Activated T-cell treated with anti-CD3 and anti-CD28 coated beads, Interleukin-2, amount 50 U/mL, for 72 hours (primary cell): Measurements from ENCODE around the gene KRTAP10-9. TPM values are rescaled to one million over a fixed set of nuclear protein-coding genes. Genes with fewer than 3 reads are reported as not detected.
"Not testable (repeated sequence)": the region's sequence is repeated elsewhere in the genome, so short reads cannot be mapped to it uniquely, and the experiment has no call there.

ENCODE experiments used
- ATAC-seq, 2 donors: fragments of 150-1000 bp; cut with Tn5 transposase; replicated peaks in 1 of 2; 2 replicates each; pipeline ENCODE4 v1.10.0; 2021; ENCODE audit warnings: moderate library complexity in 2 of 2, mild to moderate bottlenecking in 1 of 2
- DNase-seq, 2 donors: peaks; one replicate each; pipeline ENCODE4 v3.0.0; 2021 to 2022; ENCODE audit warnings: mixed read lengths in 1 of 2
- H3K27ac Mint-ChIP-seq: one replicate; pipeline ENCODE4 v1.8.0; 2022; ENCODE audit warnings: mild to moderate bottlenecking, moderate library complexity, mixed read lengths
- H3K27me3 Mint-ChIP-seq: one replicate; pipeline ENCODE4 v1.8.0; 2022; ENCODE audit warnings: low read depth, mixed read lengths
- H3K36me3 Mint-ChIP-seq, 2 donors: one replicate each; pipeline ENCODE4 v1.8.0; 2022; ENCODE audit warnings: mixed read lengths in 2 of 2, mild to moderate bottlenecking in 1 of 2; ENCODE audit not compliant: insufficient read depth in 2 of 2
- H3K4me1 Mint-ChIP-seq: one replicate; pipeline ENCODE4 v1.8.0; 2022; ENCODE audit warnings: low read depth, mixed read lengths
- H3K4me3 Mint-ChIP-seq, 2 donors: one replicate each; pipeline ENCODE4 v1.8.0; 2022; ENCODE audit warnings: mild to moderate bottlenecking in 2 of 2, mixed read lengths in 2 of 2, moderate library complexity in 2 of 2
- H3K9me3 Mint-ChIP-seq, 2 donors: one replicate each; pipeline ENCODE4 v1.8.0; 2022; ENCODE audit warnings: mixed read lengths in 2 of 2
- total RNA-seq, 2 donors: library from RNA; stranded (reverse); gene quantifications; one replicate each; pipeline ENCODE4 v1.2.3, GENCODE V29; 2022

KRTAP10-9 gene
- total RNA-seq, 2 donors from 2014 or later = not detected

DNA sequence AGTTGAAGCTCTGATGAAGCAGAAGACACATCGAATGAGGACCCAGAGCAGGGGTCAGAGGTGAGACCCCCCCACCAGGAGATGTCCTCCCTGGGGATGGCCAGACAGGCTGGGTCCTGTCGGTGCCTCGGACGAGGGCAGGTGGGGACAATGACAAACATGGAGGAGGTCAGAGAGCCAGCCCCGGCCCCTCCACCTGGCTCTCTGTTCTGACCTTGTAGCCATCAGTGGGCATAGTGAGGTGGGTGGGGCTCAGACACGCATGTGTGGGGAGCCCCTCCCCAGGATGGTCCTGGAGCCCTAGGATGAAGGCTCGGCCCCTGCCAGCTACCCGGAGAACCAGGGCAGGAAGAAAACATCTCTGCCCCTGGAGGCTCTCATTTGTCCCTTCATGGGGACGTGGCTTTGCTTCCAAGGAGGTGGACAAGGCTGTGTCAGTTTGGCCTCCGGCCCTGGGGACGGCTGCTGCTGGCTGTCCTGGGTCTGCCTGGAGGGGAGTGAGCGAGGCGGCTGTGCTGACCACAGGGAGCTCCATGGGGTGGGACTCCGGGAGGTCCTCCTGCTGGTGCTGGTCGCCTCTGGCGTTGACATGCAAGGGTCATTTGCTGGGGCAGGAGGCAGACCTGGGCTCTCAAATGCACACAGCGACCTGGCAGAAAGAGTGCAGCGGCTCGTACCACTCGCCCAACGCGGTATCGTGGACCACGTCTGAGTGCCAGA is 37.1 kb upstream of the KRTAP10-9 start:
- no peak for ATAC-seq
- no peaks in the 10 kb centered on the region for H3K36me3 Mint-ChIP-seq

DNA sequence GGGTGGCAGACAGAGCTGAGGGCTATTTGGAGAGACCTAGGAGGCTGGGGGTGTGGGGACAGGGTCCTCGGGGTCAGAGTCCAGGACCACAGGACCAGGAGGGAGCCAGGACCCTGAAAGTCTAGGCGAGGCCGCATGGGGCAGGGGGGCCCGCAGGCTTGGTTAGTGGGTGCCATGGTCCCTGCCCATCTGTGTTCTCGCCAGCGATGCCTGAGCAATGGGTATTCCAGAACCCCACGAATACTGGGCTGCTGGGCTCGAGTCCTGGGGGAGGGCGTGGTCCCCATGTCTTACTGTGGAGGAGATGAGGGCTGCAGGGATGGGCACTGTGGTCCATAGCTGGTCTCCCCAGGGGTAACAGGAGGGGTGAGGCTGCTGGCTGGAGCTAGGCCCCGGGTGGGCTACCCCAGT is 36.6 kb upstream of the KRTAP10-9 start:
- ATAC-seq (no peak), DNase-seq (no peak)
- no peaks in the 10 kb centered on the region for H3K36me3 Mint-ChIP-seq
- H3K4me1 Mint-ChIP-seq = no peaks in the 10 kb centered on the region
- no peak overlapping the region for H3K27ac Mint-ChIP-seq
- no peaks in the 10 kb centered on the region for H3K9me3 Mint-ChIP-seq
- peaks cover 14% of the 10 kb centered on the region for H3K27me3 Mint-ChIP-seq
- H3K4me3 Mint-ChIP-seq = no peak overlapping the region

More for the DNA sequence above, 37.1 kb upstream of the KRTAP10-9 start:
- DNase-seq = no peak
- Mint-ChIP-seq H3K27me3 (peaks cover 16% of the 10 kb centered on the region), H3K4me1 (no peaks in the 10 kb centered on the region), H3K27ac (no peak overlapping the region), H3K4me3 (no peak overlapping the region), H3K9me3 (no peaks in the 10 kb centered on the region)

DNA sequence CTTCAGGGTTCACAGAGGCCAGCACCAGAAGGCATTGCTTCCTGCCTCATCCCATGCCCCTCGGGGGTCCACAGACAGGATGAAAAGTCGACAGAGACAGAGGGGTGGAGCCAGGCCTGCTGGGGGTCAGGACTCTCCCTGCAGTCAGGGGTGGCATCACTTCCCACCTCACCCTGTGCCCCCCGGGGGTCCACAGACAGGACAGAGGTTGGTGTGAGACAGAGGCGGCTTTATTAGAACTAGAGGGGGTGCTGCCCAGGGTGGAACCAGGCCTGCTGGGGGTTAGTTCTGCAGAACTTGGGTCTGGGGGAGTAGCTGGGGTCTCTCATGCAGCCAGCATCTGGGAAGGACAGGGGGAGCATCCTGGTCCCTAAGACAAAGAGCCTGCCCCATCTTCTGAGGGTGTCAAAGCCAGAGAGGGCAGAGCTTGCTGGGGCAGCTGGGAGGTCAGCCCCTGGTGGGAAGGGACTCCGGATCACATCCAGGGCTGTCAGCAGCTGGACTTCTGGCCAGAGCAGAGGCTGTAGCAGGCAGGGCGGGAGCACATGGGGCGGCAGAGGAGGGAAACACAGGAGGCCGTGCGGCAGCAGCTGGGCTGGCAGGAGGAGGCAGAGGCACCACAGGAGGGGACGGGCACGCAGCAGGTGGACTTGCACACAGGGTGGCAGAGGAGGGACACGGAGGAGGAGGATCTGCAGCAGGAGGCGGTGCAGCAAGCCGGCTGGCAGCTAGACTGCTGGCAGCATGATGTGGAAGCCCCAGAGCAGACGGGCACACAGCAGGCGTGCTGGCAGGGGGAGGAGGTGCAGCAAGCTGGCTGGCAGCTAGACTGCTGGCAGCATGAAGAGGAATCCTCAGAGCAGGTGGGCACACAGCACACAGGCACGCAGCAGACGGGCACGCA is 35.7 kb upstream of the KRTAP10-9 start:
- H3K4me3 Mint-ChIP-seq, H3K9me3 Mint-ChIP-seq, ATAC-seq, DNase-seq, H3K27ac Mint-ChIP-seq, H3K36me3 Mint-ChIP-seq, H3K4me1 Mint-ChIP-seq: not testable (repeated sequence)
- peaks cover 10% of the 10 kb centered on the region for H3K27me3 Mint-ChIP-seq

DNA sequence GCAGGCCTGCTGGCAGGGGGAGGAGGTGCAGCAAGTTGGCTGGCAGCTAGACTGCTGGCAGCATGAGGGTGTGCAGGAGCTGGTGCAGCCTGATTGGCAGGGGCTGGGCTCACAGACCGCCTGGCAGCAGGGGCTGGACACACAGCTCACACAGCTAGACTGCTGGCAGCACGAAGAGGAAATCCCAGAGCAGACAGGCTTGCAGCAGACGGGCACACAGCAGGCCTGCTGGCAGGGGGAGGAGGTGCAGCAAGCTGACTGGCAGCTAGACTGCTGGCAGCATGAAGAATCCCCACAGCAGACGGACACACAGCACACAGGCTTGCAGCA is 35.1 kb upstream of the KRTAP10-9 start:
- H3K27ac Mint-ChIP-seq, H3K4me3 Mint-ChIP-seq, DNase-seq, ATAC-seq, H3K36me3 Mint-ChIP-seq, H3K27me3 Mint-ChIP-seq, H3K4me1 Mint-ChIP-seq, H3K9me3 Mint-ChIP-seq: not testable (repeated sequence)

DNA sequence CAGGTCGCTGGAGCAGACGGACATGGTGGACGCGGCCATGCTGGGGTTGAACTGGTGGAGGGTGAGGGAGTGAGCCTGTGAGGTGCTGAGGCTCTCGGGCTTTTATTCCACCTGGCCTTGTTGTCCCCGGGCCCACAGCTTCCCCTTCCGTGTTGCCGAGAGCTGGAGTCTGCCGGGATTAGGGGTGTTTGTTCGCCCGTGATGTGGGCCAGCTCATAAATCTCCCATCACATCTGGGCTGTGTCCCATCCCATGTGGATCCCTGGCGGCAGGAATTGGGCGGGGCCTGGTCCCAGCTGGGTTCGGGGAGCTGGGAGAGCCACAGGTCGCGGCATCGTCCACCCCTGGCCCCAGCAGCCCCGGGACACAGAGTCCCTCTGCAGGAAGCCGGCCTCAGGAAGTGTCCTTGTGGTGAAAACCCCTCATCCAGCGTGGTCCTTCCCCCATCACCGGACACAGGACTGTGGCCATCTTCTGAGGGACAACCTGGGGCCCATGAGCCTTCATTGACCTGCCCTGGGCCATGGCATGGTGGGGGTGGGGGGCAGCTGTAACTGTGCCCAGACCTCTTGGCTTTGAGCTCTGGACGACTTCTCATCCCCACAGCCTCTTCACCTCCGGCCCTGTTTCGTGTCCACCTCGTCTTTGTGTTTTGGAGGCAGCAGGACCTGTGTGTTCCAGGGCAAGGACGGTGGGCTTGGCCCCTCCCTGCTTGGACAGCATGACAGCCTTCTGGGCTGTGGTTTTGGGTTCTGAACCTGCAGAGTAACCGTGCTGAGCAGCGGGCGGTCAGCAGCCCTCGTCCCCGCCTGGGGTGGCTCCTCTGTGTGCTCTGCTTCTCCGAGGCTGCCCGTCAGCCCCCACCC is 34.2 kb upstream of the KRTAP10-9 start, which contains the start of gene KRTAP10-6:
KRTAP10-6 (minus strand) TSS at position 60 of the 866 bp plus-strand sequence; CDS start at position 39, 21 bp downstream.
- no peak for DNase-seq
- no peaks in the 10 kb centered on the region for H3K36me3 Mint-ChIP-seq
- no peaks in the 10 kb centered on the region for H3K9me3 Mint-ChIP-seq
- no peak for ATAC-seq
- no peak within 1 kb of the TSS for H3K4me3 Mint-ChIP-seq
- H3K27me3 Mint-ChIP-seq = no peaks in the 10 kb centered on the region
- no peaks in the 10 kb centered on the region for H3K4me1 Mint-ChIP-seq
- H3K27ac Mint-ChIP-seq = no peak within 1 kb of the TSS

DNA sequence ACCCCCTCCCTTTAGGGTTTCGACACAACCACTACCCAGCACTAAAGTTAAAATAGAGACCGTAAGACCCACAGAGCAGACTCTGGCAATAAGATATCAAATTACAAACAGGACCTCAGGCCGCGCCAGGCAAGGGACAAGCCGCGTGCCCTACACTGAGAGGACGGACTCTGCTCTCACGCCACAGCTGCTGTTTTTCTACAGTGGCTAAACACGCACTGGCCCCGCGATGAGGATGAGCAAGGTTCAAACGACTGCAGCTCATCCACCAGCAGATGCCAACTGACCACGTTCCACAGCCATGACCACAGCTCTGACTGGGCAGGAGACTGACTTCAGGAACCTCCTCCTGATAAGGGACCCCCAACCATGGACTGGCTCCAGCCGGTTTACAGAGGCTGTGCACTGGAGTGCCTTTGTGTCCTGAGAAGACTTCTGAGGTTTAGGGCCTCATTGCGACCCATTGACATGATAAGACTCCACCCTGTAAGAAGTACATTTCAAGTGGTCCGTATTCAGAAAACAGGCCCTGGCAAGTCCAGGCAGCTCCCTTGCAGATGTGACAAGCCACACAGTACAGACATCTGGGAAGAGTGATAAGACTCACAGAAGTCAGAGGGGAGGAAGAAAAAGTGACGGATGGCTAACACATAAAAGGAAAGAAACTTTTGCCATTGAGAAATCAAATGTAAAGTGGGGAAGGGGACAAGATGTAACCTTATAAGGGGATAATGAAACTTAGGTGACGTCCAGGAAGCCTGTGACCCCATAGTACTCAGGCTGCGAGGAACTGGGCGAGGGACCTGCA is 33.1 kb upstream of the KRTAP10-9 start:
- Mint-ChIP-seq H3K36me3 (peaks cover 0 to 2% of the 10 kb centered on the region in 2 donors), H3K4me1 (no peaks in the 10 kb centered on the region), H3K9me3 (peaks cover 1 to 2% of the 10 kb centered on the region in 2 donors), H3K27me3 (no peaks in the 10 kb centered on the region), H3K4me3 (no peak overlapping the region), H3K27ac (no peak overlapping the region)
- no peak for DNase-seq
- ATAC-seq = no peak

DNA sequence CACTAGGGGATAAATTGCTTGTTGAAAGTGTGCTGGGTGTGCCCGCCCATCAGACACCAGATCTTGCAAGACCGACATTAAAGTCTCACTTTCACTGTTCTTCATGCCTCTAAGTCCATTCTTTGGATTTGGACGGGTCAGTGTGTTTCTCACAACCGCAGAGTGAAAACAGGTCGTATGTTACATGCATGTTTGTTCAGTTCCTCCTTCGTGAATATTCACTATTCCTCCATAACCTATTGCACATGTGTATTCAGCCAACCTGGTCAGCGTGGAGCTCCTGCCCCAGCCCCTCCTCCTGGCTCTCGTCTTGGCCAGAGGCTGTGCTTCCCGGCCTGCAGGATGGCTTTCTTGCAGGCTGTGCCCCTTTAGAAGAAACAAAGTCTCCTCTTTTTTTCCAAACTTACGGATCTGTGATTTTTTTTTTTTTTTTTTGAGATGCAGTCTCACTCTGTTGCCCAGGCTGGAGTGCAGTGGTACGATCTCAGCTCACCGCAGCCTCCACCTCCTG is 32.4 kb upstream of the KRTAP10-9 start:
- Mint-ChIP-seq H3K27me3 (no peaks in the 10 kb centered on the region), H3K9me3 (peaks cover 1 to 3% of the 10 kb centered on the region in 2 donors), H3K36me3 (peaks cover 0 to 2% of the 10 kb centered on the region in 2 donors), H3K4me3 (no peak overlapping the region), H3K4me1 (no peaks in the 10 kb centered on the region), H3K27ac (no peak overlapping the region)
- DNase-seq (no peak), ATAC-seq (no peak)

DNA sequence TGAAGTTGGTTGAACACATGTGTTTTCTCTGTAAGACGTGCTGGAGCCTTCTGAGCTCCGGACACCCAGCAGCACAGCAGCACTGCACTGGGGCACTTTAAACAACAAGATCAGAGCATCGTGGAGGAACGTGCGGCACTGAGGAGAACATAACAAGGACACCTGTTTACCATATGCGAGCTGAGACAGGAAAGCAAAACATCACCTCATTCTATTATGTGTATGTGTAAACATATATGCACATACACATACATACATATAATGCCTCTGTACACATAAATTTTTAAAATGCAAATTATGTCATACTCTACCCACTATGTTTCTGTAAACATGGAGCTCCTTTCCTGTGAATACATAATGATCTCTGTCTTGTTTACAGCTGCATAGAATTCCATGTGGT is 31.4 kb upstream of the KRTAP10-9 start:
- H3K27me3 Mint-ChIP-seq = no peaks in the 10 kb centered on the region
- no peak overlapping the region for H3K27ac Mint-ChIP-seq
- DNase-seq (no peak), ATAC-seq (no peak)
- H3K9me3 Mint-ChIP-seq = peaks cover 1 to 3% of the 10 kb centered on the region in 2 donors
- peaks cover 0 to 2% of the 10 kb centered on the region in 2 donors for H3K36me3 Mint-ChIP-seq
- H3K4me3 Mint-ChIP-seq = no peak overlapping the region
- H3K4me1 Mint-ChIP-seq = no peaks in the 10 kb centered on the region

DNA sequence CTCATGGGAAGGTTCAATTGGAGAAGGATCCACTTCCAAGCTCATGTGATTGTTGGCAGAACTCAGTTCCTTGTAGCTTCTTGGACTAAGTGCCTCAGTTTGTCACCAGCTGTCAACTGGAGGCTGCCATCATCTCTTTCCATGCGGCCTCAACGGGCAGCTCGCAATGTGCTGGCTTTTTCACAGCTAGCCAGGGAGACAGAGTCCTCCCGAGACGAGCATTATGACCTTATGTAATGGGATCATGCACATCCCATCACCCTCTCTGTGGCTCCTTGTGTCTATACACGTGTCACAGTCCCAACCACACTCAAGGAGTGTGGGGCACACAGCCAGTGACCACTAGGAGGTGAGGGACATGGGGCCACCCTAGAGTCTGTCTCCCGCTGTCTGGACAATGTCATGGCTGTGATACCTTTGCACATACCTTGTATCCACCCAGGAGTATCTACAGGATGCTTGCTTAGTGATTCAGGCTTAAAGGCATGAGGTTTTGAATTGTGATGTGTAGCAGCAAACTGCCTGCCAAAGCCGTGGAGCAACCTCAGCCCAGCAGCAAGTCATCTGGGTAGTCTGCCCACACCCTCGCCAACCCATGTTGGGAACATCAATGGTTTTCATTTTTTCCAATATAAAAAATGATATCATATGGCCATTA is 30.7 kb upstream of the KRTAP10-9 start:
- H3K4me3 Mint-ChIP-seq = no peak overlapping the region
- H3K27ac Mint-ChIP-seq = no peak overlapping the region
- H3K36me3 Mint-ChIP-seq = peaks cover 0 to 2% of the 10 kb centered on the region in 2 donors
- peaks cover 1 to 3% of the 10 kb centered on the region in 2 donors for H3K9me3 Mint-ChIP-seq
- no peak for DNase-seq
- ATAC-seq = no peak
- no peaks in the 10 kb centered on the region for H3K4me1 Mint-ChIP-seq
- no peaks in the 10 kb centered on the region for H3K27me3 Mint-ChIP-seq

DNA sequence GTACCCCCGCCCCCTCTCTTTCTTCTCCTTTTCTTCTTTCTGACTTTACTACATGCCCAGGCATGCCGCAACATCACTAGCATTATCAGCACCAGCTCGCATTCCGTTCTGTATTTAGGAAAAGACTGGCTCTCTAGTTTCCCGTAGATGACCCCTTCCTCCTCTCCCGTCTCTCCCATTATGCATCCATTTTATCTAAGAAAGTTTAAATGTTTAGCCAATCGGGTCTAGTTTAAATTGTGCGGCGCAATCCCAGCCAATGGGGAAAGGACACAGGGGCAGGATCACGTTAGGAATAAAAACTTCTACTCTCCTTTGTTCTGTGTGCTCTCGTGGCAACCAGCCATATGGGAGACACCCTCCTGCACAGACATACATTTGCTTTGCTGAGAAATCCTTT is 28.8 kb upstream of the KRTAP10-9 start:
- no peaks in the 10 kb centered on the region for H3K4me1 Mint-ChIP-seq
- ATAC-seq (no peak), DNase-seq (no peak)
- H3K4me3 Mint-ChIP-seq = no peak overlapping the region
- peaks cover 1 to 3% of the 10 kb centered on the region in 2 donors for H3K9me3 Mint-ChIP-seq
- H3K27me3 Mint-ChIP-seq = no peaks in the 10 kb centered on the region
- H3K27ac Mint-ChIP-seq = no peak overlapping the region
- H3K36me3 Mint-ChIP-seq = peaks cover 0 to 2% of the 10 kb centered on the region in 2 donors

DNA sequence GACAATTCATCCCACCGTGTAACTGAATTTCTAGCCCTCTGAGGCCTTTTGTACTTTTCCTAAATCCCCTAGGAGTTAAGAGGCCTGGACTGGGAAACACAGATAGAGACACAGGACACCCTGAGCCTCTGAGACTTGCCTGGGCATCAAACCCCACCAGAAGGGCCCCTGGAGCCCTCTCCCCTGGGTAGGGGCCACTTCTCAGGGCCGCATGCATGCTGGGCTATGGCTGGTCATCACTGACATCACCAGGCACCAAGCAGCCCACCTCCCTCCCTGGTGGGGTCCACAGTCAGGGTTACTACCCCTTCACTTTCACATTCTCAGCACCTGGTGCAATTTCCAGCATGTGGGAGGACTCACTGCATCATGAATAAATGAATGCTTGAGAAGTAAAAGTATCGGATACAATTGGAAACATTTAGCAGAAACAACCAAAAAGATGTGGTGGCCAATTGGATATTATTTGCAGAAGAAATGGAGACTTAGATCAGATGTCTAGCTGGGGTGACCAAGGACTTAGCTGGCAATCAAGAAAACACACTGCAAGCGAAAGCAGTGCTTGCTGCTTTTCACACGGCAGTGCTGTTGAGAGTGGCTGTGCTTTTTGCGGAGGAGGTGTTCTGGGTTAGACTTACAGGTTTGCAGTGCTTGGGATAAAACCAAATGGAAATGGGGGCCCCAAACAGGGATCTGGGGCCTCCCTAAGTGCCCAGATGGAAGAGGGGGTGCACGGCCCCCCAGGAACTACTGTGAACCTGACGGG is 27.4 kb upstream of the KRTAP10-9 start:
- DNase-seq (no peak), ATAC-seq (no peak)
- no peaks in the 10 kb centered on the region for H3K27me3 Mint-ChIP-seq
- H3K27ac Mint-ChIP-seq = no peak overlapping the region
- H3K9me3 Mint-ChIP-seq = peaks cover 1 to 3% of the 10 kb centered on the region in 2 donors
- no peaks in the 10 kb centered on the region for H3K4me1 Mint-ChIP-seq
- H3K36me3 Mint-ChIP-seq = peaks cover 0 to 2% of the 10 kb centered on the region in 2 donors
- no peak overlapping the region for H3K4me3 Mint-ChIP-seq
